Endothelial cell (in vitro differentiated cells): ENCODE results near the gene LRRC71. TPM values are rescaled to one million over a fixed set of nuclear protein-coding genes. Genes with fewer than 3 reads are reported as not detected.
A peak's percentile ranks its signal among the peaks of the same experiment; 100 is the strongest.

Experiments
- DNase-seq: peaks from one replicate; pipeline ENCODE4 v3.0.0; 2021; ENCODE audit warnings: low spot score
- H3K27ac Mint-ChIP-seq: one replicate; pipeline ENCODE4 v1.8.0; 2021; ENCODE audit warnings: mixed read lengths, inconsistent platforms; ENCODE audit not compliant: unreplicated experiment
- H3K27me3 Mint-ChIP-seq: one replicate; pipeline ENCODE4 v1.8.0; 2021; ENCODE audit warnings: mild to moderate bottlenecking, moderate library complexity, mixed read lengths, inconsistent platforms; ENCODE audit not compliant: unreplicated experiment
- H3K36me3 Mint-ChIP-seq: one replicate; pipeline ENCODE4 v1.8.0; 2021; ENCODE audit warnings: mild to moderate bottlenecking, low read depth, mixed read lengths, inconsistent platforms; ENCODE audit not compliant: unreplicated experiment
- H3K4me1 Mint-ChIP-seq: one replicate; pipeline ENCODE4 v1.8.0; 2021; ENCODE audit warnings: mild to moderate bottlenecking, mixed read lengths, inconsistent platforms; ENCODE audit not compliant: unreplicated experiment
- H3K4me3 Mint-ChIP-seq: one replicate; pipeline ENCODE4 v1.8.0; 2021; ENCODE audit warnings: mild to moderate bottlenecking, mixed read lengths, inconsistent platforms; ENCODE audit not compliant: unreplicated experiment
- H3K9me3 Mint-ChIP-seq: one replicate; pipeline ENCODE4 v1.8.0; 2021; ENCODE audit warnings: mixed read lengths, inconsistent platforms; ENCODE audit not compliant: unreplicated experiment
- CTCF ChIP-seq: fragments of 200-600 bp; sonication (generic); IDR thresholded peaks from one replicate; pipeline ENCODE4 v1.5.0; 2021; ENCODE audit warnings: antibody characterized with exemption; ENCODE audit not compliant: unreplicated experiment
- total RNA-seq: library from RNA; stranded (reverse); fragmentation: NEBNext Ultra II Directional; extraction: Animal tissue kit (Norgen Biotek cat#: 25700); gene quantifications from one replicate; pipeline ENCODE4 v1.2.1, GENCODE V29; 2021; ENCODE audit not compliant: unreplicated experiment

The LRRC71 gene
- total RNA-seq, 1 donor from 2014 or later: 0.95 TPM

- H3K27ac Mint-ChIP-seq: no peak overlapping the region
- H3K36me3 Mint-ChIP-seq: peaks cover 31% of the 10 kb centered on the region
- no peak overlapping the region for H3K4me3 Mint-ChIP-seq
- no peak for DNase-seq
- no peaks in the 10 kb centered on the region for H3K9me3 Mint-ChIP-seq
- peaks cover 20% of the 10 kb centered on the region for H3K4me1 Mint-ChIP-seq
- TF ChIP-seq CTCF: no peak
- H3K27me3 Mint-ChIP-seq: peaks cover 21% of the 10 kb centered on the region
These were observed 15.8 kb downstream of the LRRC71 start for GRCh38 chr1:156936191-156936590.

- peak overlapping the region; percentile 73 for H3K4me3 Mint-ChIP-seq
These were observed 16.3 kb downstream of the LRRC71 start for GRCh38 chr1:156936721-156937220.

GRCh38 chr1:156937883-156938282, 17.5 kb downstream of the LRRC71 start:
- Mint-ChIP-seq H3K27ac (peak overlapping the region; percentile 52), H3K4me3 (peak overlapping the region; percentile 37), H3K36me3 (peaks cover 39% of the 10 kb centered on the region), H3K9me3 (no peaks in the 10 kb centered on the region), H3K27me3 (peaks cover 16% of the 10 kb centered on the region), H3K4me1 (peaks cover 24% of the 10 kb centered on the region)
- TF ChIP-seq CTCF: no peak
- no peak for DNase-seq

More at GRCh38 chr1:156936721-156937220, 16.3 kb downstream of the LRRC71 start:
- no peak for TF ChIP-seq CTCF
- H3K9me3 Mint-ChIP-seq: no peaks in the 10 kb centered on the region
- peak overlapping the region; percentile 61 for H3K27ac Mint-ChIP-seq
- H3K27me3 Mint-ChIP-seq: peaks cover 17% of the 10 kb centered on the region
- no peak for DNase-seq
- peaks cover 24% of the 10 kb centered on the region for H3K4me1 Mint-ChIP-seq
- H3K36me3 Mint-ChIP-seq: peaks cover 29% of the 10 kb centered on the region

- DNase-seq: no peak
- Mint-ChIP-seq H3K36me3 (peaks cover 44% of the 10 kb centered on the region), H3K27me3 (peaks cover 13% of the 10 kb centered on the region), H3K9me3 (no peaks in the 10 kb centered on the region), H3K4me1 (peaks cover 26% of the 10 kb centered on the region), H3K4me3 (peak overlapping the region; percentile 37), H3K27ac (no peak overlapping the region)
- no peak for TF ChIP-seq CTCF
These were observed 18.4 kb downstream of the LRRC71 start for GRCh38 chr1:156938813-156939212.

GRCh38 chr1:156939786-156940334, 19.4 kb downstream of the LRRC71 start:
- Mint-ChIP-seq H3K4me1 (peaks cover 26% of the 10 kb centered on the region), H3K27me3 (peaks cover 18% of the 10 kb centered on the region), H3K4me3 (peak overlapping the region; percentile 64), H3K27ac (no peak overlapping the region), H3K9me3 (no peaks in the 10 kb centered on the region), H3K36me3 (peaks cover 53% of the 10 kb centered on the region)
- DNase-seq: no peak
- no peak for TF ChIP-seq CTCF
